Motor neuron (in vitro differentiated cells): Measurements from ENCODE around the gene DRC3. TPM values are rescaled to one million over a fixed set of nuclear protein-coding genes. Genes with fewer than 3 reads are reported as not detected.

ENCODE experiments used
- ATAC-seq, 8 experiments: fragments of 200-7000 bp; cut with Tn5 transposase; replicated peaks in 6 of 8; 2 replicates each; pipeline ENCODE4 v1.8.0; 2021; ENCODE audit warnings: mild to moderate bottlenecking in 8 of 8, moderate library complexity in 8 of 8
- H3K27ac ChIP-seq, 2 donors: fragments of 250-450 bp; sonication (Bioruptor Pico); 2 replicates each; pipeline ENCODE4 v1.9.0; 2021; ENCODE audit warnings: antibody characterized with exemption in 2 of 2, mild to moderate bottlenecking in 2 of 2, moderate library complexity in 1 of 2
- H3K4me1 ChIP-seq, 2 donors: fragments of 250-450 bp; sonication (Bioruptor Pico); replicated peaks in 1 of 2; 2 replicates each; pipeline ENCODE4 v1.6.1; 2021; ENCODE audit warnings: antibody characterized with exemption in 2 of 2, mild to moderate bottlenecking in 2 of 2, moderate library complexity in 1 of 2
- H3K4me3 ChIP-seq, 5 donors: fragments of 250-450 bp; sonication (Bioruptor Pico); 2 replicates each; pipeline ENCODE4 v1.9.0; 2021; ENCODE audit warnings: antibody characterized with exemption in 5 of 5, mild to moderate bottlenecking in 5 of 5, moderate library complexity in 4 of 5
- WGBS, 10 experiments: fragments of 450-650 bp; shearing (Covaris generic); methylation state at CpG; one replicate each; pipeline ENCODE4 v1.0.0; 2022; 5-methylcytosine and 5-hydroxymethylcytosine counted together
- in situ Hi-C, 9 experiments: fragments of 400-800 bp; cut with MboI; loops; one replicate each; pipeline ENCODE4 v1.15.0; 2021; ENCODE audit warnings: low sequenced_read_pairs in 9 of 9, low pct_unique_long_range_greater_than_20kb in 2 of 9; ENCODE audit not compliant: unreplicated experiment in 9 of 9
- total RNA-seq, 8 experiments: library from RNA; unstranded; fragments of 300-600 nt; gene quantifications; 2 replicates each; pipeline versions ENCODE4 v1.2.3 to v1.2.4, GENCODE V29; 2022

DRC3 gene
- total RNA-seq, 8 experiments from 2014 or later: 2.2 to 31.4 (median 5.8) TPM

DNA sequence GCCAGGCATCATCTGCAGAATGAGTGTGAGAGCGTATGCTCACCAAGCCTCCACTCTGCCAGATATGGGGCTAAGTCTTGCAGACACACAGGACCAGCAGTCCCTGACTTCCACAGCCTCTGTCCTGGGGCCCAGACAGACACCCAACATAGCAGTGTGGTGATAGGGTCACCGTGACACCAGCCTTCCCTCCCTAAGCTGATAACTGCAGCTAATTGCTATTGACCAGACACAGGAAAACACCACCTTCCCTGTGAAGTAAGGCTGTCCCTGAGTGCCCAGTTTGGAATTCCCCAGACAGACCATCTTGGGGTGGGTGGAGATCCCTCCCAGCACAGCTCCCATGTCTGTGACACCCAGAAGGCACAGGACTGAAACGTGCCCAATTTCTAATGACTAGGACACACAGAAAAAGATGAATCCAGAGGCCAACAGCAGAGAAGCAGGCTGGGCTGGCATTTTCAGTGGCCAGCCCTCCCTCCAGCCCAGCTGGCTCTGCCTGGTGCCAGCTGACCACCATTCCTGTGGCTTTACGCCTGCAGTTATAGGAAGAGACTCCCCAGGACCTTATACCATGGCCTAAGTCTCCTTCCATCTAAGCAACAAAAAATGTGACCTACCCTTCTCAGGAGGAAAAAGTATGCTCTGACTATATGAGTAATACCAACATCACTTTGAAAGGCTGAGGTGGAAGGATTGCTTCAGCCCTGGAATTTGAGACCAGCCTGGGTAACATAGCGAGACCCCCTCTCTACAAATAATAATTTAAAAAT, 36.0 kb downstream of the DRC3 start:
- no peak overlapping the region for H3K4me3 ChIP-seq
- 0 to 100% (median 80%) methylated on average over 1 to 2 of the region's 5 CpGs; no CpG with 5 or more reads in 3 of the 10 experiments for WGBS, 10 experiments
- peaks cover 14 to 18% of the 10 kb centered on the region in 2 donors for H3K4me1 ChIP-seq
- in situ Hi-C loops: loop anchor here in 1 of 9 experiments (25.0 kb wide), 1 partner anchor 321 kb away; the partner anchor contains the start of gene RAI1
- no peak overlapping the region for H3K27ac ChIP-seq
- ATAC-seq: no peak

- no peak overlapping the region for H3K27ac ChIP-seq
- in situ Hi-C loops: loop anchor here in 1 of 9 experiments (25.0 kb wide), 1 partner anchor 323 kb away; the partner anchor contains the start of gene RAI1
Observed at GRCh38 chr17:18009609-18010420, 37.2 kb downstream of the DRC3 start.

GRCh38 chr17:18011286-18011685, 38.6 kb downstream of the DRC3 start:
- Histone ChIP-seq H3K27ac (no peak overlapping the region), H3K4me3 (no peak overlapping the region), H3K4me1 (no peaks in the 10 kb centered on the region)
- ATAC-seq: no peak
- 76 to 100% (median 100%) methylated on average over 1 to 2 of the region's 5 CpGs; no CpG with 5 or more reads in 7 of the 10 experiments for WGBS, 10 experiments
- in situ Hi-C loops: loop anchor here in 1 of 9 experiments (25.0 kb wide), 1 partner anchor 324 kb away; the partner anchor contains the start of gene RAI1

More at GRCh38 chr17:18009609-18010420, 37.2 kb downstream of the DRC3 start:
- Histone ChIP-seq H3K4me3 (no peak overlapping the region), H3K4me1 (peaks cover 4 to 7% of the 10 kb centered on the region in 2 donors)
- ATAC-seq: no peak
- 80 to 100% (median 90%) methylated on average over 1 to 4 of the region's 8 CpGs; no CpG with 5 or more reads in 2 of the 10 experiments for WGBS, 10 experiments

DNA sequence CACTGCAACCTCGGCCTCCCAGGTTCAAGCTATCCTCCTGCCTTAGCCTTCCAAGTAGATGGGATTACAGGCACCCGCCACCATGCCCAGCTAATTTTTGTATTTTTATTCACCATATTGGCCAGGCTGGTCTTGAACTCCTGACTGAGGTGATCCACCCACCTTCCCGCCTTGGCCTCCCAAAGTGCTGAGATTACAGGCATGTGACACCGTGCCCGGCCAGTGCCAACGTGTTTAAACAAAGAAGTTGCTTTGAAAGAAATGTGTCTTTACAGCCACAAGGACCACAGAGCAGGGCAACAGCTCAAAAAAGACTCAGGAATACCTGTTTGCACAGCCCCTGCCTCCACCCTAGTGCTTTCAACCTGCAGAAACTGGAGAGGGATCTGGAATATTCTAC, 41.3 kb downstream of the DRC3 start:
- in situ Hi-C loops: loop anchor here in 1 of 9 experiments (25.0 kb wide), 1 partner anchor 327 kb away; the partner anchor contains the start of gene RAI1
- 86 to 100% (median 97%) methylated on average over 3 to 5 of the region's 6 CpGs; no CpG with 5 or more reads in 3 of the 10 experiments for WGBS, 10 experiments
- no peak for ATAC-seq
- no peaks in the 10 kb centered on the region for H3K4me1 ChIP-seq
- H3K4me3 ChIP-seq: no peak overlapping the region
- H3K27ac ChIP-seq: no peak overlapping the region

DNA sequence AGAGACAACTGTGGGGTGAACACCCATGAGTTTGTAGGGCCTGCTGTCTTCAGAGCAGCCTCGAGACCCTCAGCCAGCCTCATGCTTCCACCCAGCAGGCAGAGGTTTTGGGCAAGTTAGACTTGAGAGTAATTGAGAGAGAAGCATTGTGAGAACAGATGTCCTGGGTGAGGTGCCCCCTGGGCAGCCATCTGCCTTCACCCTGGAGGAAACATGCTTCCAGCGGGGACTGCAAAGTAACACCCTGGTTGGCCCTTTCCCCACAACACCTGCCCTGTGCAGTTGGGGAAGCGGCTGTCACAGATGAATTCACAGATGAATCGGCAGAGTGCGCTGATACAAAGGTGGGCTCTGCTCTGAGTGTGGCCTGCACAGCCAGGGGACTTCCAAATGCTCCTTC, 42.9 kb downstream of the DRC3 start:
- H3K4me1 ChIP-seq: peaks cover 0 to 6% of the 10 kb centered on the region in 2 donors
- H3K4me3 ChIP-seq: no peak overlapping the region
- in situ Hi-C loops: loop anchor here in 1 of 9 experiments (25.0 kb wide), 1 partner anchor 328 kb away; the partner anchor contains the start of gene RAI1
- WGBS, 10 experiments: 67 to 95% (median 85%) methylated on average over 1 to 5 of the region's 5 CpGs; no CpG with 5 or more reads in 4 of the 10 experiments
- no peak overlapping the region for H3K27ac ChIP-seq
- no peak for ATAC-seq

- H3K4me3 ChIP-seq: no peak overlapping the region
- H3K27ac ChIP-seq: no peak overlapping the region
- ATAC-seq: no peak
- in situ Hi-C loops: loop anchor here in 1 of 9 experiments (25.0 kb wide), 1 partner anchor 329 kb away; the partner anchor contains the start of gene RAI1
- H3K4me1 ChIP-seq: peaks cover 0 to 6% of the 10 kb centered on the region in 2 donors
- WGBS, 10 experiments: 50 to 100% (median 93%) methylated on average over 1 to 9 of the region's 12 CpGs; no CpG with 5 or more reads in 1 of the 10 experiments
Observed at GRCh38 chr17:18016426-18016825, 43.8 kb downstream of the DRC3 start.

GRCh38 chr17:18017958-18018357, 45.3 kb downstream of the DRC3 start:
- no peak overlapping the region for H3K27ac ChIP-seq
- no peak overlapping the region for H3K4me3 ChIP-seq
- in situ Hi-C loops: loop anchor here in 1 of 9 experiments (25.0 kb wide), 1 partner anchor 331 kb away; the partner anchor contains the start of gene RAI1
- peaks cover 0 to 6% of the 10 kb centered on the region in 2 donors for H3K4me1 ChIP-seq
- 28 to 100% (median 90%) methylated on average over 1 to 2 of the region's 3 CpGs; no CpG with 5 or more reads in 3 of the 10 experiments for WGBS, 10 experiments
- ATAC-seq: peak in 1 of 8 experiments; percentile 36

GRCh38 chr17:18018411-18018921, 45.8 kb downstream of the DRC3 start:
- peaks cover 0 to 6% of the 10 kb centered on the region in 2 donors for H3K4me1 ChIP-seq
- H3K4me3 ChIP-seq: no peak overlapping the region
- ATAC-seq: no peak
- WGBS, 10 experiments: 60 to 100% (median 97%) methylated on average over 1 to 8 of the region's 15 CpGs; no CpG with 5 or more reads in 3 of the 10 experiments
- H3K27ac ChIP-seq: no peak overlapping the region
- in situ Hi-C loops: loop anchor here in 1 of 9 experiments (25.0 kb wide), 1 partner anchor 331 kb away; the partner anchor contains the start of gene RAI1

GRCh38 chr17:18019838-18020154, 47.1 kb downstream of the DRC3 start:
- peaks cover 0 to 6% of the 10 kb centered on the region in 2 donors for H3K4me1 ChIP-seq
- H3K27ac ChIP-seq: no peak overlapping the region
- WGBS, 10 experiments: 53 to 89% (median 67%) methylated on average over 1 to 2 of the region's 2 CpGs; no CpG with 5 or more reads in 2 of the 10 experiments
- in situ Hi-C loops: loop anchor here in 2 of 9 experiments (10.0 to 25.0 kb wide), 2 partner anchors 332 to 345 kb away; partner anchors contain the start of gene RAI1 (in 1 of the 2)
- no peak overlapping the region for H3K4me3 ChIP-seq
- ATAC-seq: no peak

GRCh38 chr17:18020971-18021370, 48.3 kb downstream of the DRC3 start:
- Histone ChIP-seq H3K4me1 (peaks cover 0 to 6% of the 10 kb centered on the region in 2 donors), H3K27ac (no peak overlapping the region), H3K4me3 (no peak overlapping the region)
- WGBS, 10 experiments: 94 to 100% (median 100%) methylated on average over 1 to 6 of the region's 6 CpGs; no CpG with 5 or more reads in 3 of the 10 experiments
- no peak for ATAC-seq
- in situ Hi-C loops: loop anchor here in 2 of 9 experiments (10.0 to 25.0 kb wide), 2 partner anchors 334 to 346 kb away; partner anchors contain the start of gene RAI1 (in 1 of the 2)

DNA sequence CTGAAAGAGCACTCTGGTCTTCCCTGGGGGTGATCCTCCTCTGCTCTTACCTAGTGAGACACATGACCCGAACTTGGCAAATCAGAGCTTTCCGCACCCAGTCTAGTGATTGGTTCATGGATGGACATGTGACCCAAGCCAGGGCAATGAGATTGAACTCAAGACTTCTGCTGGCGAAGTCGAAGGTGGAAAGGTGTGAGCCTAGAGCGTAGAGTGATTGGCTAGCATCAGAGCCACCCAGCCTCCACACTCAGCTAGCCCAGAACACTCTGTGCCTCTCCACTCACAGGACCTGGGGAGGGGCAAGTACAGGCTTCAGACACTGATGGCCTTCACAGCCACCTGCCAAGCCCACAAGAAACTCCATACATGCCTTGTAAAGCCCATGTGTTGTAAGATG, 48.7 kb downstream of the DRC3 start:
- Histone ChIP-seq H3K4me1 (peaks cover 0 to 6% of the 10 kb centered on the region in 2 donors), H3K27ac (no peak overlapping the region), H3K4me3 (no peak overlapping the region)
- in situ Hi-C loops: loop anchor here in 2 of 9 experiments (10.0 to 25.0 kb wide), 2 partner anchors 334 to 347 kb away; partner anchors contain the start of gene RAI1 (in 1 of the 2)
- WGBS, 10 experiments: 92 to 100% (median 93%) methylated on average over 1 to 3 of the region's 5 CpGs; no CpG with 5 or more reads in 7 of the 10 experiments
- no peak for ATAC-seq
